ENCODE results near the gene AIFM3.

The AIFM3 gene

DNA sequence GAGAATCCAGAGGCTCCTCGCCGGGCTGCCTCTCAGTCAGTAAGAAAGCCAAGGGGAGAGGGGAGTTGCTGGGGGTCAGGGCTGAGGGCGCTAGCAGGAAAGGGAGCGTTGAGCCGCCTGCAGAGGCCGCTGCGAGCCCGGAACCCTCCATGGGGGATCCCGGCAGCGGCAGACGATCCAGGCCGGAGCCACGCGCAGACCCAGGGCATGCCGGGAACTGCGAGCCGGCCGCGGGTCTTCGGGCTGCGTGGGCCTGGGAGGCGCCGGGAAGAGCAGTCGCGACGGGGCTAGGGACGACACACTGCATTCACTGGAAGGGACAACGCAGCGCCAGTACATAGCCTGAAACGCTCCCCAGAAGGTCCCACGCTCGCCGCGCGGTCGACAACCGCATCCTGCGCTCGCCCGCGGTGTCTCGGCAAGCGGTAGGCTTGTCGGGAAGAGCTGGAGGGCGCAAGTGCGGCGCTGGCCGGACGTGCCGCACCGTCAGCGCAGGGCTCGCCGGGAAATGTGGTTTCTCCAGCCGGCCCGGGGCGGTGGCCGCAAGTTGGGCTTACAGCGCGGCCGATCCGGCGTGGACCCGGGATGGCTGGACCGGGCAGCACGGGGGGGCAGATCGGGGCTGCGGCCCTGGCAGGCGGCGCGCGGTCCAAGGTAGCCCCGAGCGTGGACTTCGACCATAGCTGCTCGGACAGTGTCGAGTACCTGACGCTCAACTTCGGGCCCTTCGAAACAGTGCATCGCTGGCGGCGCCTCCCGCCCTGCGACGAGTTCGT, 14.9 kb downstream of the AIFM3 start, which contains the start of gene LZTR1:
Gene LZTR1 (plus strand): TSS at position 511 of the 776 bp plus-strand sequence. CDS start 75 bp downstream, at position 586.
- peak within 1 kb of the TSS; percentile 90 for H3K4me3 ChIP-seq (replicated peaks; ENCODE audit: low read depth, low read length)
- TF ChIP-seq, protein P1, sequence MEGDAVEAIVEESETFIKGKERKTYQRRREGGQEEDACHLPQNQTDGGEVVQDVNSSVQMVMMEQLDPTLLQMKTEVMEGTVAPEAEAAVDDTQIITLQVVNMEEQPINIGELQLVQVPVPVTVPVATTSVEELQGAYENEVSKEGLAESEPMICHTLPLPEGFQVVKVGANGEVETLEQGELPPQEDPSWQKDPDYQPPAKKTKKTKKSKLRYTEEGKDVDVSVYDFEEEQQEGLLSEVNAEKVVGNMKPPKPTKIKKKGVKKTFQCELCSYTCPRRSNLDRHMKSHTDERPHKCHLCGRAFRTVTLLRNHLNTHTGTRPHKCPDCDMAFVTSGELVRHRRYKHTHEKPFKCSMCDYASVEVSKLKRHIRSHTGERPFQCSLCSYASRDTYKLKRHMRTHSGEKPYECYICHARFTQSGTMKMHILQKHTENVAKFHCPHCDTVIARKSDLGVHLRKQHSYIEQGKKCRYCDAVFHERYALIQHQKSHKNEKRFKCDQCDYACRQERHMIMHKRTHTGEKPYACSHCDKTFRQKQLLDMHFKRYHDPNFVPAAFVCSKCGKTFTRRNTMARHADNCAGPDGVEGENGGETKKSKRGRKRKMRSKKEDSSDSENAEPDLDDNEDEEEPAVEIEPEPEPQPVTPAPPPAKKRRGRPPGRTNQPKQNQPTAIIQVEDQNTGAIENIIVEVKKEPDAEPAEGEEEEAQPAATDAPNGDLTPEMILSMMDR (IDR thresholded peaks at IDR 0.05; ENCODE audit: low read depth, low read length, missing control alignments): peak; percentile 66
- no peak for DNase-seq (ENCODE audit: extremely low read depth, low read depth)

GRCh38 chr22:20982563-20982882, 15.5 kb downstream of the AIFM3 start:
- peak overlapping the region; percentile 90 for H3K4me3 ChIP-seq (replicated peaks; ENCODE audit: low read depth, low read length)
- no peak for DNase-seq (ENCODE audit: extremely low read depth, low read depth)
- TF ChIP-seq, protein P1 (IDR thresholded peaks at IDR 0.05; ENCODE audit: low read depth, low read length, missing control alignments): no peak

GRCh38 chr22:20983081-20983771, 16.2 kb downstream of the AIFM3 start:
- H3K4me3 ChIP-seq (replicated peaks; ENCODE audit: low read depth, low read length): peak overlapping the region; percentile 90

DNA sequence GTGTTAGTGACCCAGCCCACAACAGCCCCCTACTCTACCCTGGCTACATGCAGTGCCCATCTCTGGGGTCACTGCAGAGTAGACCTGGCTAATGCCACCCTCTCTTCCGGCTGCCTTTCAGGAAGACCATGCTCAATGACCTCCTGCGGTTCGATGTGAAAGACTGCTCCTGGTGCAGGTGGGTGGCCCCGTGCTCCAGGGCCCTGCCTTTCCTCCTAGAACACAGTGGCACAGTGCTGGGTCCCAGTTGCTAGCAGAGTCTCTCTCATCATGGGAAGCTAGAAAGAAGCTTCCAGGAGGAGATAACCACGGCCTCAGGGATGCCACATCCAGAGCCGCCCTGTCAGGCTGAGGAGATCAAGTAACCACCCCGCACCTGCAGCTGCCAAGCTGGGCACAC, 18.7 kb downstream of the AIFM3 start:
- TF ChIP-seq, protein P1 (IDR thresholded peaks at IDR 0.05; ENCODE audit: low read depth, low read length, missing control alignments): no peak
- no peak overlapping the region for H3K4me3 ChIP-seq (replicated peaks; ENCODE audit: low read depth, low read length)
- DNase-seq (ENCODE audit: extremely low read depth, low read depth): no peak

More at GRCh38 chr22:20983081-20983771, 16.2 kb downstream of the AIFM3 start:
- TF ChIP-seq, protein P1 (IDR thresholded peaks at IDR 0.05; ENCODE audit: low read depth, low read length, missing control alignments): no peak
- no peak for DNase-seq (ENCODE audit: extremely low read depth, low read depth)

GRCh38 chr22:20986365-20986764, 19.3 kb downstream of the AIFM3 start:
- TF ChIP-seq, protein P1 (IDR thresholded peaks at IDR 0.05; ENCODE audit: low read depth, low read length, missing control alignments): no peak
- no peak for DNase-seq (ENCODE audit: extremely low read depth, low read depth)
- H3K4me3 ChIP-seq (replicated peaks; ENCODE audit: low read depth, low read length): no peak overlapping the region

GRCh38 chr22:20987375-20987774, 20.3 kb downstream of the AIFM3 start:
- TF ChIP-seq, protein P1 (IDR thresholded peaks at IDR 0.05; ENCODE audit: low read depth, low read length, missing control alignments): no peak
- no peak for DNase-seq (ENCODE audit: extremely low read depth, low read depth)
- H3K4me3 ChIP-seq (replicated peaks; ENCODE audit: low read depth, low read length): no peak overlapping the region
